IMR-90 (cell line): ENCODE measurements around the gene AGTPBP1. TPM values are rescaled to one million over a fixed set of nuclear protein-coding genes. Genes with fewer than 3 reads are reported as not detected.

Experiments
- ATAC-seq: fragments of 200-7000 bp; cut with Tn5 transposase; 2 replicates; pipeline ENCODE4 v1.9.1; 2020; ENCODE audit warnings: low read depth, mild to moderate bottlenecking, moderate library complexity
- BruUV-seq: library from RNA; stranded (reverse); fragments of 400-500 nt; replicated peaks from 2 replicates; lab custom pipeline; 2021; lab: Mats Ljungman, UMichigan
- CTCF ChIA-PET: fragments of 300-600 bp; formaldehyde crosslinking; extraction: SDS; loops from one replicate; lab custom pipeline; 2021; ENCODE audit warnings: antibody characterized with exemption; lab: Yijun Ruan, JAX
- POLR2A ChIA-PET: fragments of 300-600 bp; sonication (Branson Sonifier 250); formaldehyde crosslinking; loops from one replicate; lab custom pipeline; 2022; ENCODE audit warnings: antibody characterized with exemption; ENCODE audit not compliant: unreplicated experiment; lab: Charles Lee
- DNase-seq: peaks from one replicate; pipeline ENCODE4 v3.0.0; 2013
- H2AFZ ChIP-seq: replicated peaks from 2 replicates; pipeline ENCODE3; 2013; ENCODE audit warnings: low read length, mild to moderate bottlenecking; ENCODE audit not compliant: poor library complexity
- H2AK5ac ChIP-seq: 2 replicates; pipeline ENCODE4 v1.6.1; 2013; ENCODE audit warnings: low read depth, low read length, inconsistent platforms
- H2AK9ac ChIP-seq: replicated peaks from 2 replicates; pipeline ENCODE3; 2013; ENCODE audit warnings: mild to moderate bottlenecking, low read depth, low read length, moderate library complexity; ENCODE audit not compliant: poor library complexity
- H2BK120ac ChIP-seq: 2 replicates; pipeline ENCODE4 v1.6.1; 2013; ENCODE audit warnings: low read depth, low read length, inconsistent platforms
- H2BK15ac ChIP-seq: 3 replicates; pipeline ENCODE4 v1.6.1; 2013; ENCODE audit warnings: low read depth, low read length, inconsistent platforms
- H2BK20ac ChIP-seq: 2 replicates; pipeline ENCODE4 v1.6.1; 2013; ENCODE audit warnings: low read depth, mild to moderate bottlenecking, inconsistent platforms, low read length, moderate library complexity
- H2BK5ac ChIP-seq: 2 replicates; pipeline ENCODE4 v1.6.1; 2013; ENCODE audit warnings: mild to moderate bottlenecking, low read depth, low read length, inconsistent platforms; ENCODE audit not compliant: poor library complexity, severe bottlenecking
- H3K14ac ChIP-seq: replicated peaks from 2 replicates; pipeline ENCODE4 v1.6.1; 2013; ENCODE audit warnings: low read depth, low read length, inconsistent platforms
- H3K18ac ChIP-seq: 2 replicates; pipeline ENCODE4 v1.6.1; 2013; ENCODE audit warnings: low read depth, low read length, control low read depth
- H3K23ac ChIP-seq: 2 replicates; pipeline ENCODE4 v1.6.1; 2013; ENCODE audit warnings: low read depth, low read length, inconsistent platforms
- H3K27ac ChIP-seq: 2 replicates; pipeline ENCODE4 v1.5.1; 2013; ENCODE audit warnings: mild to moderate bottlenecking, control low read depth, low read length; ENCODE audit not compliant: insufficient read depth
- H3K27me3 ChIP-seq: 2 replicates; pipeline ENCODE4 v1.6.1; 2013; ENCODE audit warnings: low read length; ENCODE audit not compliant: control insufficient read depth, insufficient read depth
- H3K36me3 ChIP-seq: 2 replicates; pipeline ENCODE4 v1.6.1; 2013; ENCODE audit warnings: low read length, mixed read lengths; ENCODE audit not compliant: control insufficient read depth, insufficient read depth
- H3K4ac ChIP-seq: 2 replicates; pipeline ENCODE4 v1.6.1; 2013; ENCODE audit warnings: low read depth, low read length, inconsistent platforms
- H3K4me1 ChIP-seq: 2 replicates; pipeline ENCODE4 v1.6.1; 2013; ENCODE audit warnings: low read length, mixed read lengths; ENCODE audit not compliant: control insufficient read depth, insufficient read depth
- H3K4me2 ChIP-seq: 2 replicates; pipeline ENCODE4 v1.6.1; 2013; ENCODE audit warnings: low read depth, mild to moderate bottlenecking, control low read depth, low read length, moderate library complexity
- H3K4me3 ChIP-seq: 2 replicates; pipeline ENCODE4 v1.5.1; 2013; ENCODE audit warnings: low read depth, mild to moderate bottlenecking, control low read depth, low read length, moderate library complexity; ENCODE audit not compliant: insufficient read depth
- H3K56ac ChIP-seq: 2 replicates; pipeline ENCODE4 v1.6.1; 2013; ENCODE audit warnings: low read length, inconsistent platforms; ENCODE audit not compliant: insufficient read depth; ENCODE audit errors: extremely low read depth
- H3K79me1 ChIP-seq, 2 experiments: 2 replicates each; pipeline ENCODE4 v1.6.1; 2013; ENCODE audit warnings: low read length in 2 of 2, inconsistent platforms in 1 of 2, low read depth in 1 of 2
- H3K9ac ChIP-seq: 2 replicates; pipeline ENCODE4 v1.6.1; 2013; ENCODE audit warnings: low read depth, low read length, control low read depth
- H3K9me1 ChIP-seq: 2 replicates; pipeline ENCODE4 v1.6.1; 2013; ENCODE audit warnings: low read length, inconsistent platforms; ENCODE audit not compliant: insufficient read depth
- H3K9me3 ChIP-seq: 2 replicates; pipeline ENCODE4 v1.6.1; 2013; ENCODE audit warnings: low read length; ENCODE audit not compliant: control insufficient read depth, insufficient read depth
- H4K20me1 ChIP-seq: 2 replicates; pipeline ENCODE4 v1.6.1; 2013; ENCODE audit warnings: low read length, inconsistent platforms; ENCODE audit not compliant: insufficient read depth
- H4K5ac ChIP-seq: 2 replicates; pipeline ENCODE4 v1.6.1; 2013; ENCODE audit warnings: mild to moderate bottlenecking, low read depth, low read length, control low read depth
- H4K8ac ChIP-seq, 2 experiments: 2 replicates each; pipeline ENCODE4 v1.6.1; 2013; ENCODE audit warnings: low read depth in 2 of 2, low read length in 2 of 2, control low read depth in 1 of 2, inconsistent platforms in 1 of 2
- H4K91ac ChIP-seq: 2 replicates; pipeline ENCODE4 v1.6.1; 2013; ENCODE audit warnings: low read depth, low read length, inconsistent platforms; ENCODE audit not compliant: insufficient read depth
- BHLHE40 ChIP-seq: fragments of 150-350 bp; IDR thresholded peaks from 2 replicates; pipeline ENCODE4 v1.6.1; 2016; ENCODE audit warnings: mild to moderate bottlenecking, low read depth, low read length
- CEBPB ChIP-seq: IDR thresholded peaks from 2 replicates; pipeline ENCODE4 v1.6.1; 2012; ENCODE audit warnings: low read depth, low read length, improper control_type of control experiment
- CHD1 ChIP-seq: IDR thresholded peaks from 2 replicates; pipeline ENCODE4 v1.6.1; 2012; ENCODE audit warnings: low read depth, low read length, improper control_type of control experiment
- CTCF ChIP-seq: conservative IDR thresholded peaks from 2 replicates; pipeline ENCODE4 v1.5.1; 2012; ENCODE audit warnings: mild to moderate bottlenecking, low read depth, low read length, improper control_type of control experiment
- ELK1 ChIP-seq: fragments of 150-350 bp; IDR thresholded peaks from 2 replicates; pipeline ENCODE4 v1.6.1; 2016; ENCODE audit warnings: low read depth, mild to moderate bottlenecking, low read length, moderate library complexity, borderline replicate concordance
- FOS ChIP-seq: fragments of 150-350 bp; IDR thresholded peaks from 2 replicates; pipeline ENCODE4 v1.6.1; 2016; ENCODE audit warnings: low read depth, low read length
- MAFK ChIP-seq: IDR thresholded peaks from 2 replicates; pipeline ENCODE4 v1.6.1; 2012; ENCODE audit warnings: low read depth, low read length, improper control_type of control experiment
- MAZ ChIP-seq: IDR thresholded peaks from 2 replicates; pipeline ENCODE4 v1.6.1; 2012; ENCODE audit warnings: low read depth, mild to moderate bottlenecking, low read length, improper control_type of control experiment, moderate library complexity, borderline replicate concordance
- MXI1 ChIP-seq: IDR thresholded peaks from 2 replicates; pipeline ENCODE4 v1.6.1; 2012; ENCODE audit warnings: low read depth, mild to moderate bottlenecking, low read length, moderate library complexity, borderline replicate concordance
- NFE2L2 ChIP-seq: fragments of 150-350 bp; IDR thresholded peaks from 2 replicates; pipeline ENCODE4 v1.6.1; 2016; ENCODE audit warnings: low read depth, mild to moderate bottlenecking, low read length
- POLR2A ChIP-seq: IDR thresholded peaks from 2 replicates; pipeline ENCODE4 v1.6.1; 2012; ENCODE audit warnings: mild to moderate bottlenecking, low read depth, low read length
- RAD21 ChIP-seq: IDR thresholded peaks from 2 replicates; pipeline ENCODE4 v1.6.1; 2012; ENCODE audit warnings: low read length, improper control_type of control experiment
- RCOR1 ChIP-seq: IDR thresholded peaks from 2 replicates; pipeline ENCODE4 v1.6.1; 2012; ENCODE audit warnings: mild to moderate bottlenecking, low read length, improper control_type of control experiment; ENCODE audit not compliant: insufficient replicate concordance
- RFX5 ChIP-seq: IDR thresholded peaks from 2 replicates; pipeline ENCODE4 v1.8.0; 2012; ENCODE audit warnings: low read depth, mild to moderate bottlenecking, low read length, moderate library complexity
- SMC3 ChIP-seq: fragments of 150-350 bp; IDR thresholded peaks from 2 replicates; pipeline ENCODE4 v1.6.1; 2016; ENCODE audit warnings: low read depth, mild to moderate bottlenecking, antibody characterized with exemption, low read length, moderate library complexity
- USF2 ChIP-seq: fragments of 150-350 bp; IDR thresholded peaks from 2 replicates; pipeline ENCODE4 v1.6.1; 2017; ENCODE audit warnings: mild to moderate bottlenecking, antibody characterized with exemption, low read length, low read depth
- WGBS, 2 experiments: methylation state at CpG; one replicate each; pipeline versions ENCODE4 v1.1.5 to v1.1.7; 2013; ENCODE audit warnings: missing lambda C conversion rate in 2 of 2; ENCODE audit not compliant: insufficient read length in 1 of 2; ENCODE audit errors: extremely low coverage in 2 of 2; 5-methylcytosine and 5-hydroxymethylcytosine counted together
- dilution Hi-C: fragments of 300-500 bp; cut with HindIII; formaldehyde crosslinking; loops from one replicate; pipeline ENCODE4 v1.14.3; 2018; ENCODE audit warnings: low sequenced_read_pairs; ENCODE audit not compliant: unreplicated experiment
- in situ Hi-C: fragments of 300-500 bp; cut with MboI; formaldehyde crosslinking; loops from 3 replicates; pipeline ENCODE4 v1.14.3; 2019; ENCODE audit warnings: low sequenced_read_pairs, inconsistent platforms, mixed read lengths
- intact Hi-C: fragments of 100-400 bp; cut with micrococcal nuclease; formaldehyde crosslinking; loops from 2 replicates; pipeline ENCODE4 v1.10.0; 2022
- polyA plus RNA-seq, 3 experiments: library from polyadenylated mRNA; depleted of rRNA; stranded (reverse); fragments of >200 nt; gene quantifications; 2 replicates each; pipeline ENCODE4 v1.2.3, GENCODE V29; 2012; ENCODE audit warnings: low replicate concordance in 1 of 3
- total RNA-seq: library from RNA; depleted of rRNA; stranded (reverse); fragments of >200 nt; gene quantifications from 2 replicates; pipeline ENCODE4 v1.2.3, GENCODE V29; 2012

Gene AGTPBP1
- total and polyA plus RNA-seq, 2 of the 4 experiments (the other 2 are of a cell fraction), result 3.3 to 9.0 TPM

GRCh38 chr9:85700330-85700729, 41.4 kb downstream of the AGTPBP1 start:
- no peaks in the 10 kb centered on the region for H3K36me3 ChIP-seq
- no peak overlapping the region for H2BK5ac ChIP-seq
- intact Hi-C loops (no loop called here), in situ Hi-C loops (no loop called here), dilution Hi-C loops (no loop called here)
- no peak overlapping the region for H3K4me3 ChIP-seq
- H3K9ac ChIP-seq, result no peak overlapping the region
- no peak overlapping the region for H4K91ac ChIP-seq
- H4K5ac ChIP-seq, result no peak overlapping the region
- H3K4me2 ChIP-seq, result no peak overlapping the region
- H3K27ac ChIP-seq, result no peak overlapping the region
- H3K79me1 ChIP-seq, result no peaks in the 10 kb centered on the region
- DNase-seq (no peak), ATAC-seq (no peak)
- no peak overlapping the region for H3K14ac ChIP-seq
- no peak overlapping the region for H2AK9ac ChIP-seq
- ChIA-PET POLR2A (no interaction called here), CTCF (interaction anchor here (0.7 kb wide), 1 partner anchor 23 kb away, joined by 3 read pairs; no protein-coding TSS in a partner anchor)
- TF ChIP-seq MAFK, result no peak
- TF ChIP-seq MAZ, result no peak
- TF ChIP-seq RCOR1, result no peak
- TF ChIP-seq ELK1, result no peak
- TF ChIP-seq RFX5, result no peak
- TF ChIP-seq USF2, result no peak
- TF ChIP-seq CHD1, result no peak
- no peak for TF ChIP-seq POLR2A
- no peak for TF ChIP-seq NFE2L2
- TF ChIP-seq SMC3, result no peak
- TF ChIP-seq FOS, result no peak
- no peak for TF ChIP-seq CTCF
- no peak for TF ChIP-seq MXI1
- TF ChIP-seq CEBPB, result no peak
- no peak for TF ChIP-seq RAD21
- TF ChIP-seq BHLHE40, result no peak
- H3K9me1 ChIP-seq, result no peaks in the 10 kb centered on the region
- WGBS, 2 experiments, result no CpG with 5 or more reads among the region's 2 CpGs
- no peak overlapping the region for H2AFZ ChIP-seq
- no peak overlapping the region for H3K18ac ChIP-seq
- H2AK5ac ChIP-seq, result no peak overlapping the region
- H3K27me3 ChIP-seq, result no peaks in the 10 kb centered on the region
- H4K8ac ChIP-seq, result no peak overlapping the region
- no peaks in the 10 kb centered on the region for H3K4me1 ChIP-seq
- no peak overlapping the region for H3K23ac ChIP-seq
- H2BK20ac ChIP-seq, result no peak overlapping the region
- no peak overlapping the region for H2BK15ac ChIP-seq
- H3K56ac ChIP-seq, result no peak overlapping the region
- no peak overlapping the region for H2BK120ac ChIP-seq
- H4K20me1 ChIP-seq, result no peaks in the 10 kb centered on the region
- H3K4ac ChIP-seq, result no peak overlapping the region
- H3K9me3 ChIP-seq, result no peaks in the 10 kb centered on the region
- no TSS peak for BruUV-seq
